Measurements from ENCODE around the gene POLR2M. TPM values are rescaled to one million over a fixed set of nuclear protein-coding genes. Genes with fewer than 3 reads are reported as not detected.

POLR2M gene
- total and polyA plus RNA-seq, 2 donors (not counting 1 experiment from before 2014, with no cell fraction given) = 17.0 to 67.4 TPM

DNA sequence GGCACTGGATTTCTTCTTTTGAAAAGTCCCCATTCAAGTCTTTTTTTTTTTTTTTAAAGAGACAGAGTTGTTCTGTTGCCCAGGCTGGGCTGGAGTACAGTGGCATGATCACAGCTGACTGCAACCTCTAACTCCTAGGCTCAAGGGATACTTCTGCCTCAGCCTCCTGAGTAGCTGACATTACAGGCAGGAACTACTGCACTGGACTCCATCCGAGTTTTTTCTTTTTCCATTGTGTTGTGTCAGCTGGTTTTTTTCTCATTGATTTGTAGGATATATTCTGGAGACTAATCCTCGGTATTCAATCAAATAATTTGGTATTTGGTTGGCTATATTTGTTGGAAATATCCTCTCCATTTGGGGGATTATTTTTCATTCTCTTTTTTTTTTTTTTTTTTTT, 11.8 kb downstream of the POLR2M start:
- no peak overlapping the region for H3K27ac ChIP-seq (ENCODE audit: low read length in 2 of 2)
- H3K9ac ChIP-seq (ENCODE audit: low read length) = no peak overlapping the region
- CTCF ChIA-PET = interaction anchor here (1.4 kb wide), 1 partner anchor 12 kb away, joined by 3 read pairs; the partner anchor contains the start of gene POLR2M
- no CpG with 5 or more reads among the region's 2 CpGs for WGBS (ENCODE audit: insufficient coverage)
- ATAC-seq (ENCODE audit: low read depth) = no peak
- POLR2A ChIA-PET = no interaction called here
- H4K20me1 ChIP-seq (ENCODE audit: control insufficient read depth, insufficient read depth, low read length, poor library complexity, severe bottlenecking) = no peaks in the 10 kb centered on the region
- H3K79me2 ChIP-seq (ENCODE audit: control insufficient read depth, insufficient read depth, low read length) = no peaks in the 10 kb centered on the region
- DNase-seq = no peak
- Mint-ChIP-seq H3K4me1 (peaks cover 2% of the 10 kb centered on the region), H3K27me3 (no peaks in the 10 kb centered on the region), H3K27ac (no peak overlapping the region), H3K9me3 (ENCODE audit: insufficient read depth) (peaks cover 2% of the 10 kb centered on the region), H3K4me3 (no peak overlapping the region)
- H3K36me3 ChIP-seq (replicated peaks in 1 of 2; ENCODE audit: control extremely low read depth in 1 of 2, control insufficient read depth in 1 of 2, extremely low read depth in 1 of 2, insufficient read depth in 2 of 2, low read length in 1 of 2) = peaks cover 4 to 25% of the 10 kb centered on the region in 2 experiments
- no peak overlapping the region for H2AFZ ChIP-seq (ENCODE audit: insufficient read depth, low read depth, low read length, poor library complexity, severe bottlenecking)
- H3K27me3 ChIP-seq (replicated peaks in 1 of 4; ENCODE audit: control extremely low read depth in 1 of 4, control insufficient read depth in 3 of 4, insufficient read depth in 4 of 4, low read length in 3 of 4) = no peaks in the 10 kb centered on the region
- H3K4me2 ChIP-seq (replicated peaks; ENCODE audit: low read depth, low read length, poor library complexity, severe bottlenecking) = no peak overlapping the region
- H3K9me3 ChIP-seq (ENCODE audit: control extremely low read depth in 1 of 3, control insufficient read depth in 2 of 3, insufficient read depth in 1 of 3, low read length in 2 of 3) = no peaks in the 10 kb centered on the region
- intact Hi-C loops (cut with micrococcal nuclease) = no loop called here
- H3K4me1 ChIP-seq (ENCODE audit: control insufficient read depth in 2 of 2, insufficient read depth in 2 of 2, low read length in 2 of 2) = no peaks in the 10 kb centered on the region
- H3K4me3 ChIP-seq (ENCODE audit: control extremely low read depth in 1 of 5, extremely low read depth in 1 of 5, insufficient read depth in 1 of 5, low read depth in 2 of 5, low read length in 4 of 5) = no peak overlapping the region
- no peak for TF ChIP-seq EZH2 (IDR thresholded peaks at IDR 0.05; ENCODE audit: borderline replicate concordance, insufficient read depth, low read depth, low read length, poor library complexity, severe bottlenecking)
- TF ChIP-seq, protein P1, sequence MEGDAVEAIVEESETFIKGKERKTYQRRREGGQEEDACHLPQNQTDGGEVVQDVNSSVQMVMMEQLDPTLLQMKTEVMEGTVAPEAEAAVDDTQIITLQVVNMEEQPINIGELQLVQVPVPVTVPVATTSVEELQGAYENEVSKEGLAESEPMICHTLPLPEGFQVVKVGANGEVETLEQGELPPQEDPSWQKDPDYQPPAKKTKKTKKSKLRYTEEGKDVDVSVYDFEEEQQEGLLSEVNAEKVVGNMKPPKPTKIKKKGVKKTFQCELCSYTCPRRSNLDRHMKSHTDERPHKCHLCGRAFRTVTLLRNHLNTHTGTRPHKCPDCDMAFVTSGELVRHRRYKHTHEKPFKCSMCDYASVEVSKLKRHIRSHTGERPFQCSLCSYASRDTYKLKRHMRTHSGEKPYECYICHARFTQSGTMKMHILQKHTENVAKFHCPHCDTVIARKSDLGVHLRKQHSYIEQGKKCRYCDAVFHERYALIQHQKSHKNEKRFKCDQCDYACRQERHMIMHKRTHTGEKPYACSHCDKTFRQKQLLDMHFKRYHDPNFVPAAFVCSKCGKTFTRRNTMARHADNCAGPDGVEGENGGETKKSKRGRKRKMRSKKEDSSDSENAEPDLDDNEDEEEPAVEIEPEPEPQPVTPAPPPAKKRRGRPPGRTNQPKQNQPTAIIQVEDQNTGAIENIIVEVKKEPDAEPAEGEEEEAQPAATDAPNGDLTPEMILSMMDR (IDR thresholded peaks at IDR 0.05) = no peak

DNA sequence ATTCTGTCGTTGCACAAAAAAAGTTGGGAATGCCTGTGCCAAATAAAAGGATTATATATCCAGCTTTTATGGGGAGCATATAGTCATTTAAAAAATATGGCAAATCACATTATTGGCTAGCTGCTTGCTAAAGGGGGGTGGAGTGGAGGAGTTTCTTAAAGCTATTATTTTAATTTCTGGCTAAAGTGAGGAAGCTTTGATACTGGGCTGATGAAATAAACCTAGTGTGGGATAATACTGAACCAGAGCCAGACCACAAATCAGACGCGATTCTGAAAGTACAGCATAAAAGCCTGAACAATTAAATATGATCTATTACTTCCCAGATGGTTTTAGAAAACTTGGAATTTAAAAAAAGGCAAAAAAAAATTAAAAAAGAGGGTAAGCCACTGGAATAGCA, 14.4 kb downstream of the POLR2M start:
- no peak for ATAC-seq (ENCODE audit: low read depth)
- POLR2A ChIA-PET = no interaction called here
- Histone ChIP-seq H3K4me2 (replicated peaks; ENCODE audit: low read depth, low read length, poor library complexity, severe bottlenecking) (no peak overlapping the region), H4K20me1 (ENCODE audit: control insufficient read depth, insufficient read depth, low read length, poor library complexity, severe bottlenecking) (no peaks in the 10 kb centered on the region), H3K4me1 (ENCODE audit: control insufficient read depth in 2 of 2, insufficient read depth in 2 of 2, low read length in 2 of 2) (no peaks in the 10 kb centered on the region), H3K36me3 (replicated peaks in 1 of 2; ENCODE audit: control extremely low read depth in 1 of 2, control insufficient read depth in 1 of 2, extremely low read depth in 1 of 2, insufficient read depth in 2 of 2, low read length in 1 of 2) (peaks cover 0 to 10% of the 10 kb centered on the region in 2 experiments), H2AFZ (ENCODE audit: insufficient read depth, low read depth, low read length, poor library complexity, severe bottlenecking) (no peak overlapping the region), H3K9ac (ENCODE audit: low read length) (no peak overlapping the region), H3K4me3 (ENCODE audit: control extremely low read depth in 1 of 5, extremely low read depth in 1 of 5, insufficient read depth in 1 of 5, low read depth in 2 of 5, low read length in 4 of 5) (no peak overlapping the region), H3K27me3 (replicated peaks in 1 of 4; ENCODE audit: control extremely low read depth in 1 of 4, control insufficient read depth in 3 of 4, insufficient read depth in 4 of 4, low read length in 3 of 4) (no peaks in the 10 kb centered on the region), H3K9me3 (ENCODE audit: control extremely low read depth in 1 of 3, control insufficient read depth in 2 of 3, insufficient read depth in 1 of 3, low read length in 2 of 3) (peaks cover 0 to 4% (median 0%) of the 10 kb centered on the region in 3 donors), H3K27ac (ENCODE audit: low read length in 2 of 2) (no peak overlapping the region), H3K79me2 (ENCODE audit: control insufficient read depth, insufficient read depth, low read length) (no peaks in the 10 kb centered on the region)
- no peaks in the 10 kb centered on the region for H3K4me1 Mint-ChIP-seq
- H3K4me3 Mint-ChIP-seq = no peak overlapping the region
- intact Hi-C loops (cut with micrococcal nuclease) = no loop called here
- H3K27ac Mint-ChIP-seq = no peak overlapping the region
- TF ChIP-seq, protein P1 (IDR thresholded peaks at IDR 0.05) = no peak
- TF ChIP-seq EZH2 (IDR thresholded peaks at IDR 0.05; ENCODE audit: borderline replicate concordance, insufficient read depth, low read depth, low read length, poor library complexity, severe bottlenecking) = no peak
- no CpG with 5 or more reads among the region's 3 CpGs for WGBS (ENCODE audit: insufficient coverage)
- no peak for DNase-seq
- H3K9me3 Mint-ChIP-seq (ENCODE audit: insufficient read depth) = peaks cover 2% of the 10 kb centered on the region
- CTCF ChIA-PET = interaction anchor here (0.6 to 1.3 kb wide), 3 partner anchors 9 to 14 kb away, joined by 3 read pairs; partner anchors contain the start of gene POLR2M
- no peaks in the 10 kb centered on the region for H3K27me3 Mint-ChIP-seq

Data from B cell (primary cell).